Stimulated activated CD8-positive, alpha-beta memory T cell treated with anti-CD3 and anti-CD28 coated beads, Interleukin-12 subunit alpha, Interleukin-12 subunit beta, amount 100 ng/mL, for 24 hours (primary cell): Measurements from ENCODE around the gene CUX1.
"Not testable (repeated sequence)": the region's sequence is repeated elsewhere in the genome, so short reads cannot be mapped to it uniquely, and the experiment has no call there.

Experiments
- DNase-seq: peaks from one replicate; pipeline ENCODE4 v3.0.0-alpha.2; 2020; ENCODE audit errors: extremely low read depth

Gene CUX1

GRCh38 chr7:101984133-101984879, 166.9 kb downstream of the CUX1 start:
- no peak for DNase-seq

GRCh38 chr7:101985057-101985902, 167.9 kb downstream of the CUX1 start:
- no peak for DNase-seq

- DNase-seq, result no peak
Observed at GRCh38 chr7:101985903-101986734, 168.7 kb downstream of the CUX1 start.

- no peak for DNase-seq
Observed at GRCh38 chr7:101987494-101987893, 170.1 kb downstream of the CUX1 start.

GRCh38 chr7:101988060-101988459, 170.6 kb downstream of the CUX1 start:
- not testable (repeated sequence) for DNase-seq

GRCh38 chr7:101988513-101988912, 171.1 kb downstream of the CUX1 start:
- no peak for DNase-seq

GRCh38 chr7:101989101-101989500, 171.7 kb downstream of the CUX1 start:
- DNase-seq, result no peak

GRCh38 chr7:101990811-101991418, 173.5 kb downstream of the CUX1 start:
- no peak for DNase-seq

- no peak for DNase-seq
Observed at GRCh38 chr7:101991860-101992259, 174.4 kb downstream of the CUX1 start.

- no peak for DNase-seq
Observed at GRCh38 chr7:101993311-101993710, 175.9 kb downstream of the CUX1 start.

- DNase-seq, result no peak
Observed at GRCh38 chr7:101995121-101995520, 177.7 kb downstream of the CUX1 start.

GRCh38 chr7:101996131-101996691, 178.8 kb downstream of the CUX1 start:
- DNase-seq, result no peak

GRCh38 chr7:101996876-101997275, 179.4 kb downstream of the CUX1 start:
- DNase-seq, result no peak

- DNase-seq, result no peak
Observed at GRCh38 chr7:101998029-101998905, 180.8 kb downstream of the CUX1 start.

- no peak for DNase-seq
Observed at GRCh38 chr7:101998906-101999240, 181.4 kb downstream of the CUX1 start.

GRCh38 chr7:101999393-101999792, 182.0 kb downstream of the CUX1 start:
- DNase-seq, result no peak

- DNase-seq, result no peak
Observed at GRCh38 chr7:102000123-102000522, 182.7 kb downstream of the CUX1 start.

GRCh38 chr7:102004229-102004628, 186.8 kb downstream of the CUX1 start:
- DNase-seq, result no peak

GRCh38 chr7:102004848-102005247, 187.4 kb downstream of the CUX1 start:
- DNase-seq, result no peak

- DNase-seq, result no peak
Observed at GRCh38 chr7:102005933-102006480, 188.6 kb downstream of the CUX1 start.
